HepG2 (cell line): ENCODE results near the gene OTUB2. TPM values are rescaled to one million over a fixed set of nuclear protein-coding genes. Genes with fewer than 3 reads are reported as not detected.

Experiments used
- ATAC-seq: fragments of 200-7000 bp; cut with Tn5 transposase; 3 replicates; pipeline ENCODE4 v1.9.1; 2020; ENCODE audit warnings: mild to moderate bottlenecking, moderate library complexity
- BruUV-seq: library from RNA; stranded (reverse); fragments of 400-500 nt; replicated peaks from 2 replicates; lab custom pipeline; 2021; lab: Mats Ljungman, UMichigan
- CTCF ChIA-PET: fragments of 300-600 bp; formaldehyde crosslinking; extraction: SDS; loops from one replicate; lab custom pipeline; 2021; ENCODE audit warnings: low total read pairs, inconsistent platforms, low intra/inter-chr PET ratio; lab: Yijun Ruan, JAX
- POLR2A ChIA-PET: fragments of 350-600 bp; sonication (Branson Sonifier 250); formaldehyde crosslinking; loops from one replicate; lab custom pipeline; 2020; ENCODE audit warnings: antibody characterized with exemption, inconsistent platforms; lab: Yijun Ruan, JAX
- DNase-seq: peaks from one replicate; pipeline ENCODE4 v3.0.0-alpha.2; 2015; ENCODE audit warnings: low spot score
- FAIRE-seq: peaks from 3 replicates; lab custom pipeline; 2011; peaks lifted over from hg19 to GRCh38; lab: Jason Lieb, UNC
- H2AFZ ChIP-seq: one replicate; pipeline ENCODE4 v1.6.1; 2011; ENCODE audit warnings: low read length, inconsistent platforms
- H3K27ac ChIP-seq: fragments of 300-600 bp; 3 replicates; pipeline ENCODE4 v1.8.0; 2011; ENCODE audit warnings: mixed run types, mild to moderate bottlenecking, mixed read lengths, low read length, inconsistent platforms; ENCODE audit not compliant: insufficient read depth; ENCODE audit errors: extremely low read length
- H3K27me3 ChIP-seq, 2 experiments: fragments of 200-600 bp in 1 of 2; 2 replicates in 1 of 2; 3 replicates in 1 of 2; pipeline versions ENCODE4 v1.6.0 to v1.8.0; 2011; ENCODE audit warnings: low read length in 2 of 2, mild to moderate bottlenecking in 2 of 2, moderate library complexity in 2 of 2, inconsistent platforms in 1 of 2; ENCODE audit not compliant: insufficient read depth in 2 of 2, control insufficient read depth in 1 of 2
- H3K36me3 ChIP-seq, 2 experiments: fragments of 200-600 bp in 1 of 2; replicated peaks in 1 of 2; 2 replicates in 1 of 2; 3 replicates in 1 of 2; pipeline versions ENCODE4 v1.5.1 to v1.8.0; 2011; ENCODE audit warnings: low read length in 2 of 2, inconsistent platforms in 1 of 2; ENCODE audit not compliant: insufficient read depth in 2 of 2, control insufficient read depth in 1 of 2
- H3K4me1 ChIP-seq: 2 replicates; pipeline ENCODE4 v1.5.1; 2012; ENCODE audit warnings: low read length, inconsistent platforms; ENCODE audit not compliant: insufficient read depth
- H3K4me2 ChIP-seq: 2 replicates; pipeline ENCODE4 v1.6.0; 2011; ENCODE audit warnings: low read depth, low read length, inconsistent platforms
- H3K4me3 ChIP-seq, 3 experiments: fragments of 200-600 bp in 1 of 3; sonication (generic), shearing (Covaris generic) in 1 of 3; replicated peaks in 1 of 3; 2 replicates each; pipeline ENCODE4 v1.5.1; 2011 to 2016; ENCODE audit warnings: low read length in 3 of 3, inconsistent platforms in 2 of 3, low read depth in 2 of 3, mild to moderate bottlenecking in 2 of 3, control low read depth in 1 of 3, mixed read lengths in 1 of 3; ENCODE audit not compliant: insufficient read depth in 1 of 3
- H3K79me2 ChIP-seq: one replicate; pipeline ENCODE4 v1.6.1; 2011; ENCODE audit warnings: low read length, inconsistent platforms; ENCODE audit not compliant: insufficient read depth
- H3K9ac ChIP-seq: 2 replicates; pipeline ENCODE4 v1.6.0; 2011; ENCODE audit warnings: mild to moderate bottlenecking, low read depth, low read length, inconsistent platforms; ENCODE audit not compliant: insufficient read depth
- H3K9me3 ChIP-seq: 2 replicates; pipeline ENCODE4 v1.5.1; 2012; ENCODE audit warnings: mild to moderate bottlenecking, low read length
- H4K20me1 ChIP-seq: 2 replicates; pipeline ENCODE4 v1.6.0; 2011; ENCODE audit warnings: inconsistent platforms, mild to moderate bottlenecking, low read length, moderate library complexity; ENCODE audit not compliant: insufficient read depth
- AKAP8 ChIP-seq: sonication (generic); formaldehyde crosslinking; IDR thresholded peaks from 2 replicates; pipeline ENCODE4 v1.5.1; 2020; ENCODE audit warnings: mild to moderate bottlenecking, missing genetic modification reagents
- ARNT ChIP-seq: fragments of 450-650 bp; IDR thresholded peaks from 2 replicates; pipeline ENCODE4 v1.6.1; 2017
- ATF7 ChIP-seq, 2 experiments: fragments of 450-650 bp in 1 of 2; sonication (generic) in 1 of 2; formaldehyde crosslinking in 1 of 2; IDR thresholded peaks; 2 replicates each; pipeline versions ENCODE4 v1.4.0 to v1.6.1; 2016 to 2020; ENCODE audit warnings: antibody characterized with exemption in 1 of 2, mild to moderate bottlenecking in 1 of 2, missing genetic modification reagents in 1 of 2
- CSRNP1 ChIP-seq: sonication (generic); formaldehyde crosslinking; IDR thresholded peaks from 2 replicates; pipeline ENCODE4 v1.8.1; 2023; ENCODE audit warnings: mild to moderate bottlenecking, missing genetic modification reagents
- FOXK2 ChIP-seq: fragments of 450-650 bp; IDR thresholded peaks from 2 replicates; pipeline ENCODE4 v1.6.1; 2016
- ZIK1 ChIP-seq: sonication (generic); formaldehyde crosslinking; IDR thresholded peaks from 2 replicates; pipeline ENCODE4 v1.5.0; 2020; ENCODE audit warnings: mild to moderate bottlenecking, low read depth, missing genetic modification reagents, borderline replicate concordance
- ZNF263 ChIP-seq: sonication (generic); formaldehyde crosslinking; IDR thresholded peaks from 2 replicates; pipeline ENCODE4 v1.4.0; 2020; ENCODE audit warnings: missing genetic modification reagents
- ZNF570 ChIP-seq: sonication (generic); formaldehyde crosslinking; IDR thresholded peaks from 2 replicates; pipeline ENCODE4 v1.4.0; 2020; ENCODE audit warnings: mild to moderate bottlenecking, missing genetic modification reagents, borderline replicate concordance
- ZNF780A ChIP-seq: sonication (generic); formaldehyde crosslinking; IDR thresholded peaks from 2 replicates; pipeline ENCODE4 v1.8.0; 2022; ENCODE audit warnings: mild to moderate bottlenecking, missing genetic modification reagents, moderate library complexity
- ZSCAN12 ChIP-seq: sonication (generic); formaldehyde crosslinking; IDR thresholded peaks from 2 replicates; pipeline ENCODE4 v1.9.0; 2021; ENCODE audit warnings: mild to moderate bottlenecking, missing genetic modification reagents
- WGBS: methylation state at CpG from one replicate; pipeline ENCODE4 v1.1.6; 2017; ENCODE audit warnings: low lambda C conversion rate; 5-methylcytosine and 5-hydroxymethylcytosine counted together
- in situ Hi-C: cut with HindIII; loops from 2 replicates; pipeline ENCODE4 v1.10.0; 2017; ENCODE audit warnings: low pct_unique_long_range_greater_than_20kb; ENCODE audit not compliant: extremely low pct_ligation_motif_present
- intact Hi-C: fragments of 100-400 bp; cut with micrococcal nuclease; formaldehyde crosslinking; loops from one replicate; pipeline ENCODE4 v1.10.0; 2022; ENCODE audit not compliant: unreplicated experiment
- polyA plus RNA-seq, 8 experiments: library from polyadenylated mRNA; depleted of rRNA in 3 of 8; stranded (reverse) in 7 of 8; unstranded in 1 of 8; fragments of >200 nt; fragmentation: Illumina TruSeq in 4 of 8; extraction: Trizol in 4 of 8; gene quantifications; 2 replicates each; pipeline versions ENCODE4 v1.2.1 to v1.2.3, GENCODE V29; 2011 to 2016; ENCODE audit warnings: low read depth in 4 of 8, missing spikeins in 1 of 8, mixed read lengths in 1 of 8; ENCODE audit not compliant: insufficient read depth in 1 of 8
- total RNA-seq, 5 experiments: library from RNA; depleted of rRNA; stranded (reverse); fragments of >200 nt; fragmentation: Illumina TruSeq; extraction: Trizol; gene quantifications; 2 replicates each; pipeline ENCODE4 v1.2.3, GENCODE V29; 2016; ENCODE audit warnings: low read depth in 1 of 5
- TF ChIP-seq, protein P1 (sequence below): sonication (generic); formaldehyde crosslinking; IDR thresholded peaks from 2 replicates; pipeline ENCODE4 v1.5.0; 2020; ENCODE audit warnings: mild to moderate bottlenecking, missing genetic modification reagents, borderline replicate concordance
- TF ChIP-seq, protein P2 (sequence below): sonication (generic); formaldehyde crosslinking; IDR thresholded peaks from 2 replicates; pipeline ENCODE4 v1.4.0; 2020; ENCODE audit warnings: mild to moderate bottlenecking, missing genetic modification reagents, borderline replicate concordance

OTUB2 gene
- total and polyA plus RNA-seq, 2 of the 13 experiments (the other 11 are each of a cell fraction or from before 2014, with no cell fraction given) = 2.2 to 2.4 TPM

DNA sequence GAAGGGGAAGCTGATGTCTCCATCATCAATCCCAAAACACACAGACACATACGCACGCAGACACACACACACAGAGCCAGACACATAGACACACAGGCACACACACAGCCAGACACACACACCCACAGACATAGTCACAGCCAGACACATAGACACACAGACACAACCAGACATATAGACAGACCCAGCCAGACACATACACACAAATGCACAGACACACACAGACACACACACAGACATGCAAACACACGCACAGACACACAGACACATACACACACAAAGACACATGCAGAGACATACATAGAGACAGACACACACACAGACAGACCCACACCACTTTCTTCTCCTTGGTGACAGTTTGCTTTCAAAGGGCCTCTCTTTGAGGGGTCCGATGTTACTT lies 22.7 kb upstream of the OTUB2 start:
- Histone ChIP-seq H3K9me3 (no peaks in the 10 kb centered on the region), H3K36me3 (no peaks in the 10 kb centered on the region), H3K27ac (peak overlapping the region; percentile 53), H3K27me3 (peaks cover 0 to 8% of the 10 kb centered on the region in 2 experiments; a peak in 2 of 5 replicates), H3K4me3 (peak overlapping the region in 2 of 3 experiments; percentile 18 to 62; a peak in 2 of 6 replicates), H3K79me2 (no peaks in the 10 kb centered on the region), H3K4me2 (peak overlapping the region; percentile 87), H4K20me1 (no peaks in the 10 kb centered on the region), H2AFZ (no peak overlapping the region), H3K9ac (0 out of 2 replicates have a peak overlapping the region, but pooled peaks have one; percentile 16), H3K4me1 (peaks cover 58% of the 10 kb centered on the region)
- BruUV-seq = no TSS peak
- no peak for FAIRE-seq
- CTCF ChIA-PET = interaction anchor here (1.4 kb wide), 1 partner anchor 50 kb away, joined by 3 read pairs; no protein-coding TSS in a partner anchor
- intact Hi-C loops (no loop called here), in situ Hi-C loops (loop anchor here (5.0 kb wide), 1 partner anchor 61 kb away; no protein-coding TSS in a partner anchor)
- DNase-seq = no peak
- WGBS = no CpG with 5 or more reads among the region's 4 CpGs
- ATAC-seq = no peak
- POLR2A ChIA-PET = interaction anchor here (0.6 to 2.8 kb wide), 8 partner anchors 14 to 64 kb away, joined by 3 to 15 read pairs (median 6); partner anchors contain the start of gene OTUB2
- TF ChIP-seq FOXK2 (0 out of 2 replicates have a peak, but pooled peaks have one; percentile 15), ZIK1 (no peak), CSRNP1 (CRISPR knock-in tag) (no peak), ZNF570 (CRISPR knock-in tag) (no peak), ARNT (0 out of 2 replicates have a peak, but pooled peaks have one; percentile 65), ZNF263 (CRISPR knock-in tag) (no peak), ZSCAN12 (CRISPR knock-in tag) (no peak), AKAP8 (CRISPR knock-in tag) (no peak), ZNF780A (CRISPR knock-in tag) (no peak), ATF7 (IDR thresholded peaks at IDR 0.05) (0 out of 2 replicates have a peak, but pooled peaks have one; percentile 4), ATF7 (CRISPR knock-in tag; IDR thresholded peaks at IDR 0.05) (no peak)
- TF ChIP-seq, protein P1, sequence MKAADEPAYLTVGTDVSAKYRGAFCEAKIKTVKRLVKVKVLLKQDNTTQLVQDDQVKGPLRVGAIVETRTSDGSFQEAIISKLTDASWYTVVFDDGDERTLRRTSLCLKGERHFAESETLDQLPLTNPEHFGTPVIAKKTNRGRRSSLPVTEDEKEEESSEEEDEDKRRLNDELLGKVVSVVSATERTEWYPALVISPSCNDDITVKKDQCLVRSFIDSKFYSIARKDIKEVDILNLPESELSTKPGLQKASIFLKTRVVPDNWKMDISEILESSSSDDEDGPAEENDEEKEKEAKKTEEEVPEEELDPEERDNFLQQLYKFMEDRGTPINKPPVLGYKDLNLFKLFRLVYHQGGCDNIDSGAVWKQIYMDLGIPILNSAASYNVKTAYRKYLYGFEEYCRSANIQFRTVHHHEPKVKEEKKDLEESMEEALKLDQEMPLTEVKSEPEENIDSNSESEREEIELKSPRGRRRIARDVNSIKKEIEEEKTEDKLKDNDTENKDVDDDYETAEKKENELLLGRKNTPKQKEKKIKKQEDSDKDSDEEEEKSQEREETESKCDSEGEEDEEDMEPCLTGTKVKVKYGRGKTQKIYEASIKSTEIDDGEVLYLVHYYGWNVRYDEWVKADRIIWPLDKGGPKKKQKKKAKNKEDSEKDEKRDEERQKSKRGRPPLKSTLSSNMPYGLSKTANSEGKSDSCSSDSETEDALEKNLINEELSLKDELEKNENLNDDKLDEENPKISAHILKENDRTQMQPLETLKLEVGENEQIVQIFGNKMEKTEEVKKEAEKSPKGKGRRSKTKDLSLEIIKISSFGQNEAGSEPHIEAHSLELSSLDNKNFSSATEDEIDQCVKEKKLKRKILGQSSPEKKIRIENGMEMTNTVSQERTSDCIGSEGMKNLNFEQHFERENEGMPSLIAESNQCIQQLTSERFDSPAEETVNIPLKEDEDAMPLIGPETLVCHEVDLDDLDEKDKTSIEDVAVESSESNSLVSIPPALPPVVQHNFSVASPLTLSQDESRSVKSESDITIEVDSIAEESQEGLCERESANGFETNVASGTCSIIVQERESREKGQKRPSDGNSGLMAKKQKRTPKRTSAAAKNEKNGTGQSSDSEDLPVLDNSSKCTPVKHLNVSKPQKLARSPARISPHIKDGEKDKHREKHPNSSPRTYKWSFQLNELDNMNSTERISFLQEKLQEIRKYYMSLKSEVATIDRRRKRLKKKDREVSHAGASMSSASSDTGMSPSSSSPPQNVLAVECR = no peak
- TF ChIP-seq, protein P2, sequence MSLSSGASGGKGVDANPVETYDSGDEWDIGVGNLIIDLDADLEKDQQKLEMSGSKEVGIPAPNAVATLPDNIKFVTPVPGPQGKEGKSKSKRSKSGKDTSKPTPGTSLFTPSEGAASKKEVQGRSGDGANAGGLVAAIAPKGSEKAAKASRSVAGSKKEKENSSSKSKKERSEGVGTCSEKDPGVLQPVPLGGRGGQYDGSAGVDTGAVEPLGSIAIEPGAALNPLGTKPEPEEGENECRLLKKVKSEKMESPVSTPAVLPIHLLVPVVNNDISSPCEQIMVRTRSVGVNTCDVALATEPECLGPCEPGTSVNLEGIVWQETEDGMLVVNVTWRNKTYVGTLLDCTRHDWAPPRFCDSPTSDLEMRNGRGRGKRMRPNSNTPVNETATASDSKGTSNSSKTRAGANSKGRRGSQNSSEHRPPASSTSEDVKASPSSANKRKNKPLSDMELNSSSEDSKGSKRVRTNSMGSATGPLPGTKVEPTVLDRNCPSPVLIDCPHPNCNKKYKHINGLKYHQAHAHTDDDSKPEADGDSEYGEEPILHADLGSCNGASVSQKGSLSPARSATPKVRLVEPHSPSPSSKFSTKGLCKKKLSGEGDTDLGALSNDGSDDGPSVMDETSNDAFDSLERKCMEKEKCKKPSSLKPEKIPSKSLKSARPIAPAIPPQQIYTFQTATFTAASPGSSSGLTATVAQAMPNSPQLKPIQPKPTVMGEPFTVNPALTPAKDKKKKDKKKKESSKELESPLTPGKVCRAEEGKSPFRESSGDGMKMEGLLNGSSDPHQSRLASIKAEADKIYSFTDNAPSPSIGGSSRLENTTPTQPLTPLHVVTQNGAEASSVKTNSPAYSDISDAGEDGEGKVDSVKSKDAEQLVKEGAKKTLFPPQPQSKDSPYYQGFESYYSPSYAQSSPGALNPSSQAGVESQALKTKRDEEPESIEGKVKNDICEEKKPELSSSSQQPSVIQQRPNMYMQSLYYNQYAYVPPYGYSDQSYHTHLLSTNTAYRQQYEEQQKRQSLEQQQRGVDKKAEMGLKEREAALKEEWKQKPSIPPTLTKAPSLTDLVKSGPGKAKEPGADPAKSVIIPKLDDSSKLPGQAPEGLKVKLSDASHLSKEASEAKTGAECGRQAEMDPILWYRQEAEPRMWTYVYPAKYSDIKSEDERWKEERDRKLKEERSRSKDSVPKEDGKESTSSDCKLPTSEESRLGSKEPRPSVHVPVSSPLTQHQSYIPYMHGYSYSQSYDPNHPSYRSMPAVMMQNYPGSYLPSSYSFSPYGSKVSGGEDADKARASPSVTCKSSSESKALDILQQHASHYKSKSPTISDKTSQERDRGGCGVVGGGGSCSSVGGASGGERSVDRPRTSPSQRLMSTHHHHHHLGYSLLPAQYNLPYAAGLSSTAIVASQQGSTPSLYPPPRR = no peak
